NCI-H446 treated with DMSO at 0.1 percent for 48 hours (cell line): ENCODE measurements around the gene LILRA2.
"Not testable (repeated sequence)": the region's sequence is repeated elsewhere in the genome, so short reads cannot be mapped to it uniquely, and the experiment has no call there.

ENCODE experiments used
- DNase-seq: peaks from one replicate; lab custom pipeline; 2025; lab: John Stamatoyannopoulos, UW

LILRA2 gene

DNA sequence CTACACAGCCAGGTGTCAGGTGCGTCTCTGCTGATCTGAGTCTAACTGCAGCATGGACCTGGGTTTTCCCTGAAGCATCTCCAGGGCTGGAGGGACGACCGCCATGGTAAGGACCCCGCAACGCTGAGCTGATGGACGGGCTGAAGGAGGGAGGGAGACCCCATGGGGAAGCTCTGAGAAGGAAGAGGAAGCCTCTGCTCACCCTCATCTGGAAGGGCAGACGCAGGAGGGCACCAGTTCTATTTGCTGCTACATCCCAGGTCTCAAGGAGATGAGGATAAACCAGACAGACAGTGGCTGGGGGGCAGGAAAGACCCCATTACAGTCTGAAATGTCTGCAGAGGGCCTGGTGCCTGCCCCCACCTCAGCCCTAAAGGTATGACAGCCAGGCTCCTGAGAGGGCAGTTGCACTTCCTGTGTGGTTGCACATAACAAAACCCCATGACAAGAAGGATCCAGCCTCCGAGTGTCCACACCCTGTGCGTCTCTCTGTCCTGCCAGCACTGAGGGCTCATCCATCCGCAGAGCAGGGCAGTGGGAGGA is at the start of gene LILRA2:
LILRA2 (plus strand) TSS at position 461 of the 543 bp plus-strand sequence. CDS start 89 bp downstream, outside the sequence.
- DNase-seq = no peak

DNA sequence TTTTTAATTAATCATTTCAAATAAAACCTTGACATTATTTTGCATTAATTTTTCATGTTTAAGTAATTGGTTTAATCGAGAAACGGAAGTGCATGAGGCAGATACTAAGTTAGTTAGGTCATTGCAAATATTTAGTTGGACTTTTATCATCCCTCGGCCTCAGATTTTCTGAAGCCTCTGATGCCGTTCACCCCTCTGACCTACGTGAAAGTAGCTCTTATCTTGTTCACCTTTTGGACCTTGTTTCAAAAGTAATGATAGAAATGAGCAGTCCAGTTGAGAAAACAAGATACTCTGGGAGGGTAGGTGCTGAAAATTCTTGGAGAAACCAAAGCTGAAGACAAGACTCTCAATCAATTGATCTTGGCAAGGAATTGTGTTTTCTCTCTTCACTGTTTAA is 48.0 kb upstream of the LILRA2 start:
- no peak for DNase-seq

DNA sequence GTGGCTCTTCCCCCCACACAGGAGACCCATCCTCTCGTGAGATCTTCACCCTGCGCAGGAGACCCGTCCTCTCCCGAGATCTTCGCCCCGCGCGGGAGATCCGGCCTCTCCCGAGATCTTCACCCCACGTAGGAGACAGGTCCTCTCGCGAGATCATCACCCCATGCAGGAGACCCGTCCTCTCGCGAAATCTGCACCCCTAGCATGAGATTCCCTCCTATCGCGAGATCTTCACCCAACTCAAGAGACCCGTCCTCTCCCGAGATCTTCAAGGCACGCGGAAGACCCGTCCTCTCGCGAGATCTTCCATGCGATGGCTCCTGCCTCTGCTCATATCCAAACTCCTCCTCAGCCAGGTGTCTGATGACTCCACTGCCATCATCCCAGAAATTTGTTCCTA is 46.6 kb upstream of the LILRA2 start:
- DNase-seq = no peak

DNA sequence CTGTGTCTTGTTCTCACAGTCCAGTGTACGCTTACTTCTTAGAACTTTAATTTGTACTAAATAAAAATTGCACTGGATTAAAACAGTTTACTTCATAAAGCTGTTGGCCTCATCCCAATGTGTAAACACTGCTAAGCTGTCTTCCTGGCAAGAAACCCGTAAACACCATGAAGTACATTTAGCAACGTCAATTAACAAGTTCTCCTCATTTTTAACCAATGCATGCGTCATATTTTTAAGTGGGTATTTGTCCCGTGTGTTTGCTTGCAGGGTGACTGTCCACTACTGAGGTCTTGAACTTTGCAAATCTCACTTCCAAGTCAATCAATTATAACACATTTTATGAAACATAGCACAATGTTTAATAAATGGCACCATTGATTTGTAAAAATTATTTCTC is 42.7 kb upstream of the LILRA2 start:
- no peak for DNase-seq

DNA sequence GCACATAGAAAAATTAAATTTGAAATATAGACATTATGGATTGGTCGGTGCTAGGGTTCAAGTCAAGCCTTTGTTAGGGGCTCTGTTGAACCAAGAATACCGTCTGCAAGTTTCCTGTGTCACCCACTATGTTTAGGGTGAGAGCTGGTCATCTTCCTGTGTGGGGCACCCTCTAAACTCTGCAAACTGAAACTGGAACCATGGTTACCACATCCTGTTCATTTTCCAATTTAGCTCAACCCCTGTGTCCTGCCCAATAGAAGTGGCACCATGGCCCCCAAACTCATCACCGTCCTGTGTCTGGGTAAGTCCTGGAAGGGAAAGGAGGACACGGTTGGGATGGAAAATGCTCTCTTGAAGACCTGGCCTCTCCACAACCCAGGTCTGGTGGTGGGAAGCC is 41.1 kb upstream of the LILRA2 start:
- no peak for DNase-seq

DNA sequence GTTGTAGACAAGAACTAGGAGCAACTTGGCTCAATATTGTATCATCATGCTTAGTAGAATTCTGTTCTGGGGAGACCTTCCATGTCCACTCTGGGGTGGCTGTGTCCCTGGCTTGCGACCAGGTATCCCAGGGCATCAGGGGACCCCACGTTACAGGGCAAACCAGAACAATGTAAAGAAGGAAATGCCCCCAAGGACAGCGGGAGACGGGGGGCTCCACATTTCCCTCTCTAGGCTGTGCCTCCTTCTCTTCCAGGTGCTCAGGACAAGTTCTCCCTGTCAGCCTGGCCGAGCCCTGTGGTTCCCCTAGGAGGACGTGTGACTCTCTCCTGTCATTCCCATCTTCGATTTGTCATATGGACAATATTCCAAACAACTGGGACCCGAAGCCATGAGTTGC is 40.1 kb upstream of the LILRA2 start:
- DNase-seq = no peak

DNA sequence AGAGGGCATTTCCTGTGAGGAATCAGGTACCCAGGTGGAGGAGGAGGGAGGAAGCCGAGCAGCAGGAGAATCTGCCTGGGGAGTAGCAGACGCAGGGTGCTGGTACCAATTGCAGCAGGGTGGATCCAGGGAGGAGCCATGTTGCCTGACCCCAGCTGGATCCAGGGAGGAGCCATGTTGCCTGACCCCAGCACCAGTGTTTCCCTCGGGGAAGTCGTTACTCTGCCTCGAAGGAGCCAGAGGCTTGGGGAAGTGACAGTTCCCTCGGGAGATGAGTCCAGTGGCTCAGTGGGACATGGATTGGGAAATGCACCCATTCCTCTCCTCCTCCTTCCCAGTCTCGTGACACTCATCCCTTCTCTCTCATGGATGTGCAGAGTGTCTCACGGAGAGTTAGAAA is 39.4 kb upstream of the LILRA2 start:
- no peak for DNase-seq

DNA sequence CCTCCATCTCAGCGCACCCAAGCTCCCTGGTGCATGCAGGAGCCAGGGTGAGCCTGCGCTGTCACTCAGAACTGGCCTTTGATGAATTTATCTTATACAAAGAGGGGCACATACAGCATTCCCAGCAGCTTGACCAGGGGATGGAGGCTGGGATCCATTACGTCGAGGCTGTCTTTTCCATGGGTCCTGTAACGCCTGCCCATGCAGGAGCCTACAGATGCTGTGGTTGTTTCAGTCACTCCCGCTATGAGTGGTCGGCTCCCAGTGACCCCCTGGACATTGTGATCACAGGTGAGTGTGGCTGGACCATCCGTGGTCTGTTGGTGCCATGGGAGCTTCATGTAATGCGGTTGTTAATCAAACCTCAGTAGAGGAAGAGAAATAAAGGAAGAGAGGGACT is 38.0 kb upstream of the LILRA2 start:
- DNase-seq = no peak

DNA sequence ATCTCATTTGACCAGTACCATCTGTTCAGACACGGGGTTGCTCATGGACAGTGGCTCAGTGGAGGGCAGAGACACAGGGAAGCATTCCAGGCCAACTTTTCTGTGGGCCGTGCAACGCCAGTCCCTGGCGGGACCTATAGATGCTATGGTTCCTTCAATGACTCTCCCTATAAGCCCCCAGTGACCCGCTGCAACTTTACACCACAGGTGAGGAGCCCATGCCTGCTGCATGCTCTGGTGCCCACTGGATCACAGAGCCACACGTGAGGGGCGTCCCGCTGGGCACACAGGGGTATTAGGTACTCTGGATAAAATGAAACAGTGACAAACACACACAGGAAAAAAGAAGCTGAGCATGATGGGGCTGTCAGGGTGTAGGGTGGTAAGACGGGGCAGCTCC is 36.6 kb upstream of the LILRA2 start:
- no peak for DNase-seq

DNA sequence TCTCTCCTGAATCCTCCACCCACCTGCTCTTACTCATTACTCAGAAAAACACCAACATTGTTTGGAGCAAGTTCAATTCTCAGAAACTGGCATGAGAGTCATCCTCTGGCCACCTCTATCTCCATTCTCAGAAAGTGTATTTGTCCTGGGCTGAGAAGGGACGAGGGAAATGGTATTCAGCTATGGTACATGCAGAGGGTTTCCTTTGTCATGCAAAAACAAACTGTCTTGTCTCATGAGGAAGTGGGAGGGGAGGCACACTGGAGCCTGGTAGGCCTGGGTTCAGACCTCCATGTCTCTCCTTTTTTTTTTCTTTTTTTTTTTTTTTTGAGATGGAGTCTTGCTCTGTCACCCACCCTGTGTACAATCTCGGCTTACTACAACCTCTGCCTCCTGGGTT is 31.9 kb upstream of the LILRA2 start:
- DNase-seq = no peak

DNA sequence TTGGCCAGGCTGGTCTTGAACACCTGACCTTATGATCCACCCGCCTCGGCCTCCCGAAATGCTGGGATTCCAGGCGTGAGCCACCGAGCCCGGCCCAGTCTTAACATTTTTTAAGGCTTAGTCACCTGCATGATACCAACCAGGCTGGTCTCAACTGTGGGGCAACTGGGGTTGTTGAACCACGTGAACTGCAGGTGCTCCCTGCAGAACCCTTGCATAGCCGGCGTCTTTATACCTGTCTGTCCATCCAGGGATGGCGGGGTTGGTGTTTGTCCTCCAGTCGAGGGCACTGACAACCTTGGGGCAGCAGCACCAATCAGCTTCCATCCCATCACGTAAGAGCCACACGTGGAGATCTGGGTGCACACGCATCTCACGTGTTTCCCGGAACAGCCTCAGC is 24.8 kb upstream of the LILRA2 start:
- no peak for DNase-seq

DNA sequence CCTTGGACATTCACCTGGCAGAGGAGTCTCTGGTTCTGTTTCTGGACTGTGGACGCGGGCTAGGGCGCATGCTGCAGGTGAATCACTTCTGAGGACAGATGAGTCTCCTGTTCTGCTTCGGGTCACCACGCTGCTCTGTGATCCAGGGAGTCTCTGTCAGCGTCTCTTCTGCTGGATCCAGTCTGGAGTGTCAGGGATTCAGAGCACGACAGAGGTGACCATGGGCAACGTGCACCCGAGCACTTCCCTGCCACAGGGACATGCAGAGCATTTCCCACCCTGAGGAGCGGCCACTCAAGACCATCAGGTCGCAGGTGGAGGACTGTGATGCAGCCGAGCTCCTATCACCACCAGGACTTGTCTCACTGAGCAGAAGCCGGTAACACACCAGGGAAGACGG is 24.4 kb upstream of the LILRA2 start:
- no peak for DNase-seq

DNA sequence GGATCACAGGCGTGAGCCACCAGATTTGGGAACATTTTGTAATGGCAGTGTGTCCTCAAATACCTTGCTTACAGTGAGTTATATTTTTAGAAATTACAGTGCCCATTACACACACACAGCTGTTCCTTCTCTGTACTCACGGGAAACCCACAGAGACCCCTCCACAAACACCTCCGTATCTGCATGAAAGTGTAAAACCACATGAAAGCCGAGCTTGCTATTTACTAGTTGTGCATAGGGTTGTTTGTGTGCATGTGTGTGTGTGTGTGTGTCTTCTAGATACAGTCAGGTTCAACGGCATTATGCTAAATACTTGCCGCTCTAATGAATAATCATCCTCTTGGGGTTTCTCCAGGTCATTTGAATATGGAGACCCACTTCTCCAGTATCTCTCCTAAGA is 22.3 kb upstream of the LILRA2 start:
- no peak for DNase-seq

DNA sequence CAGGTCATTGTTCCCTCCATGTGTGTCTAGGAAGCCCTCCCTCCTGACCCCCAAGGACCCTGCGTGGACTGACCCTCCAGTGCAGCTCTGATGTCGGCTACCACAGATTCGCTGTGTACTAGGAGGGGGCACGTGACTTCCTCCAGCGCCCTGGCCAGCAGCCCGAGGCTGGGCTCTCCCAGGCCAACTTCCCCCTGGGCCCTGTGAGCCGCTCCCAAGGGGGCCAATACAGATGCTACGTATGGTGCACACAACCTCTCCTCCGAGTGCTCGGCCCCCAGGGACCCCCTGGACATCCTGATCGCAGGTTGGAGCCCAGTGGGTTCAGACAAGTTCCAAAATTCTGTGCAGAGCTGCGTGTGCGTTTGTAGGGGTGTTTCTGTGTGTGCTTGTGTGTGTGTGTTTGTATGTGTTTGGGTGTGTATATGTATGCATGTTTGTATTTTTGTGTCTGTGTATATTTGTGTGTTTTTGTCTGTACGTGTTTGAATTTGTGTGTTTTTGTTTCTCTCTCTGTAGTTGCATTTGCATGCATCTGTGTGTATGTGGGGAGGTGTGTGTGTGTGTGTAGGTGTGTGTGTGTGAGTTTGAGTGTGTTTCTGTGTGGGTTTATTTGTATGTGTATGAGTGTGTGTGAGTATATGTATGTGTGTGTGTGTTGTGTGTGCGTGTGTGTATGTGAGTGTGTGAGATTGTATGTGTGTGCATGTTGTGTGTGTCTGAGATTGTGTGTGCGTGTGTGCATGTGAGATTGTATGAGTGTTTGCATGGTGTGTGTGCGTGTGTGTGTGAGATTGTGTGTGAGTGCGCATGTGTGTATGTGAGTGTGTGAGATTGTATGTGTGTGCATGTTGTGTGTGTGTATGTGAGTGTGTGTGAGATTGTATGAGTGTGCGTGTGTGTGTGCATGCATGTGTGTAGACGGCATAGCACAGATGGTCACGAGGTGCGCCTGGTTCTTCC is 21.4 kb upstream of the LILRA2 start:
- no peak for DNase-seq

DNA sequence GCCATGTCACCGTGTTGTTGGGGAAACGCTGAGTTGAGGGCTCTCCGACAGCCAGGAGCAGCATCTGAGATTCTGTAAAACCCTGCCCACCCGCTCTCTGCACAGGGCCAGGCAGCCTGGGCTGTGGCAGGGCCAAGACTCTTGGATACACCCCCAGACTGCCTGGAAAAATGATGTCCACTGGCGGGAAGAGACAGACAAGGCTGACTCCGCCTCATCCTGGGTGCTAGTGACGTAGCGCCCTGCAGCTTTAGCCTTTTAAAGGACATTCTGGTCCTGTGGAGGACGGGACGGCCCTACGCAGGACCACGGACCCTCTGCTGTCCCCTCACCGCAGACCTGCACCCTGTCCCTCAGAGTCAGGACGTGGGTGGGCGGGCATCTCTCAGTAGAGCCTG is 20.7 kb upstream of the LILRA2 start:
- no peak for DNase-seq

DNA sequence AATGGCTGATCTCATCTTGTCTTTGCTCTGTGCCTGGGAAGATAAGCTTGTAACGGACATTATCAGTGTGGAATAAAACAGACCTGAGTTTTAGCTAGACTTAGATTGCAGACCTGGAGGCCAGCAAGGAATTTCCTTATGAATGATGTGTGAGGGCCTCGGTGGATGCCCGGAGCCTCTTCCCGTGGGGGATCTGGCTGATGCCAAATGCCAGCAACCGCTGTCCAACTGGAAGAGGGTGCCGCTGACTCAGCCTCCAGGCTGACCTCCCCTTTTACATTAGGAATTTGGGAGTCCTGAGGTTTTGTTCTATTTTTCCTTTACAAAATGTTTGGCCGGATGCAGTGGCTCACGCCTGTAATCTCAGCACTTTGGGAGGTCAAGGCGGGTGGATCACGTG is 19.6 kb upstream of the LILRA2 start:
- no peak for DNase-seq

DNA sequence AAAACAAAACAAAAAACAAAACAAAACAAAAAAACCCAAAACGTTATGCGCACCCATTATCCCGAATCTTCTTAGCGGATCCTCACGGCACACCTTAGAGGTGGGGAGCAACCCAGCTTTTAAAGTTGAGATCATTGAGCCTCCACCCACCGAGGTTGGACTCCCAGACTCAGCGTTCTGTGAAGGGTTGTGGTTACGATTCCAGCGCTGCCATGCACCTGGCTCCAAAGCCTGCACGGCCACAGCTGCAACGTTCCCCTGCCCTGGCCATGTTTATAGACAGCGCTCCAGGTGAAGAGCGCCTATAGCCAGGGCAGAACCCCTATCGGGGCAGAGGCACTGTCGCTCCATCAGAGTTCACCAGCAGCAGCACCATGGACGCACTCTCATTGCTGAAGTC is 18.7 kb upstream of the LILRA2 start:
- DNase-seq = no peak

DNA sequence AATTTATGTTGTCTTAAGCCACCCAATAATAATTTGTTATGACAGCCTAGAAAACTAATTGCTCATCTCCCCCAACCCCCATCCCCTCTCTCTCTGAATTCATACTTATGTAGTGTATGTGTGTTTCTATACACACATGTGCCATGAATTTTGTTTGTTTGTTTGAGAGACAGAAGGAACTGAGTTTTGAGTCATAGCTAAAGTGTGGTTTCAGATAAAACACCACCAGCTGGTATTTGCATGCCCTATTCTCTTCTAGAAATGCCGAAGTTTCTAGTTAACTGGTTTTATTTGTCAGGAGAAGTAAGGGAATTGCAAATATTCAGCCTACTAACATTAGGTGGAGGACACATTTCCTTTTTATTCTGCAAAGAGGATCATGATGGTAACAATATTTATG is 17.4 kb upstream of the LILRA2 start:
- DNase-seq = no peak

DNA sequence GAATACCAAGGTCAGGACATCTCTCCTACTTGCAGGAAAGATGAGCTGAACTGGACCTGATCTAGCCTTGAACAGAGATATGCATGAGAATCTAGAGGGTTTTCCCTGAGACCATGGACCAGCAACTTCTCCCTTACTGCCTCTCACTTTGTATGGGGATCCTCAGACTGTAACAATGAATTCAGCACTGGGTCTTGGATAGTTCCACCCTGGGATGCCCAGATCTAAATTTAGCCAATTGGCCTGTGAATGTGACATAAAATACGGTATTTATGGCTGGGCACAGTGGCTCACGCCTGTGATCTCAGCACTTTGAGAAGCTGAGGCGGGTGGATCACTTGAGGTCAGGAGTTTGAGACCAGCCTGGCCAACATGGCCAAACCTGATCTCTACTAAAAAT is 15.3 kb upstream of the LILRA2 start:
- DNase-seq = no peak

DNA sequence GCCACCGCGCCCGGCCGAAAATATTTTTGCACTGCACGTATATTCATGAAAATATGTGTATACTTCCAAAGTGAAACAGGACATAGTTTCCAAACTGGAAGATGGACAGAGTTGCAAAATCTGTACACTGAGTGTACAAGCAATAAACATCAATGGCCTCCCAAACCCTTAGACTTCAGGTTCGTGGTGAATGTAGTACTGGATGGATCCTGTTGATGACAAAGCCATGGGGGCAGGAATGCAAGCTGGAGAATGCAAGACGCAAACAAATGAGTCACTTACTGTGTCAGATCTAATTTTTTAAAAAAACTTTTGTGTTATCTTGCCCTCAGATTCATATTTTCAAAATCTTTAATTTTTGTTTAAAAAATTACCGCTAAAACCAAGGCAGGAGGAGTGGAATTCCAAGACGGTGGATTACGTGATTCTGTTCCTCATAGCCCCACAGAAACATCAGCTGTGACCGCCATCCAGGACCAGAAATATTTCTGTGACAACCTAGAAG is 12.7 kb upstream of the LILRA2 start:
- DNase-seq = no peak

DNA sequence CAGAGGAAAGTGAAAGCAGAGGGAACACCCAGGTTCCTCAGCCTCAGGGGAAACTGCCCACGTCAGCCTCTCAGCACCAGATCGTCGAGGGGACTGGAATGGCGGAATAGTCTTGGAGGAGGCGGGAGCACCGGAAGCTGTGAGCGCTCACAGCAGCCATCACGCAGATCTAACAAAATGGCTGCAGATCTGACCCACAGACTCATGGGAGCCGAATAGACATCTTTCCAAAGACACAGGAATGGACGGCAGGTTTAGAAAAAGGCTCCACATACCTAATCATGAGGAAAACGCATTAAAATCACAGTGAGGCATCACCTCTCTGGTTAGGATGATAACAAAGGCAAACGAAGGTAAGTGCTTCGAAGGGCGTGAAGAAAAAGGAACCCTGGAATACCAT is 11.8 kb upstream of the LILRA2 start:
- DNase-seq = no peak

DNA sequence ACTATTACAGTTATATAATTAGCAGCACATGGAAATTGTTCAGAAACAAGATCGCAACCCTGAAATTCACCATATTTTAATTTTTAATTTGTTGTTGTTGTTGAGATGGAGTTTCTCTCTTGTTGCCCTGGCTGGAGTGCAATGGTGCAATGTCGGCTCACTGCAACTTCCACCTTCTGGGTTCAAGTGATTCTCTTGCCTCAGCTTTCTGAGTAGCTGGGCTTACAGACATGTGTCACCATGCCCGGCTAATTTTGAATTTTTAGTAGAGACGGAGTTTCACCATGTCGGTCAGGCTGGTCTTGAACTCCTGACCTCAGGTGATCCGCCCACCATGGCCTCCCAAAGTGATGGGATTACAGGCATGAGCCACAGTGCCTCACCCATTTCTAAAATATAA is 10.4 kb upstream of the LILRA2 start:
- not testable (repeated sequence) for DNase-seq

DNA sequence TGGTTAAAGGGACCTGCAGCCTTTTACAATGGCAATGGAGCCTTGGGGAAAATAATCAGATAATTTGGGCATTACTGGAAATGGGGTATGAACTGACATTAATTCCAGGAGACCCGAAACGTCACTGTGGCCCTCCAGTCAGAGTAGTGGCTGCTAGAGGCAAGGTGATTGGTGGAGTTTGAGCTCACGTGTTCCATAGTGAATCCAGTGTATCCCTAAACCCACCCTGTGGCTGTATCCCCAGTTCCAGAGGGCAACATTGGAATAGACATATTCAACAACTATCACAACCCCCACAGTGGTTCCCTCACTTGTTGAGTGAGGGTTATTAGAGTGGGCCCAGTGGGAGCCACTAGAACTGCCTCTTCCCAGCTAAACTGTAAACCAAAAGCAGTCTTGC is 3.3 kb upstream of the LILRA2 start:
- DNase-seq = no peak
